Neutrophil (primary cell): ENCODE data around the gene HMGCS2.
"Not testable (repeated sequence)": the region's sequence is repeated elsewhere in the genome, so short reads cannot be mapped to it uniquely, and the experiment has no call there.

ENCODE experiments used
- H3K27ac ChIP-seq: fragments of 200-600 bp; sonication (generic); 2 replicates; pipeline ENCODE4 v1.5.1; 2016; ENCODE audit warnings: mild to moderate bottlenecking, moderate library complexity
- H3K27me3 ChIP-seq: fragments of 200-600 bp; sonication (generic); 2 replicates; pipeline ENCODE4 v1.6.0; 2016; ENCODE audit warnings: mild to moderate bottlenecking
- H3K36me3 ChIP-seq: fragments of 200-600 bp; sonication (generic); 2 replicates; pipeline ENCODE4 v1.5.1; 2017
- H3K4me1 ChIP-seq, 2 experiments: fragments of 200-600 bp in 1 of 2; sonication (generic) in 1 of 2; 1 replicate in 1 of 2; 2 replicates in 1 of 2; pipeline versions ENCODE4 v1.5.1 to v1.6.1; 2013 to 2016; ENCODE audit warnings: low read depth in 1 of 2, low read length in 1 of 2, mild to moderate bottlenecking in 1 of 2, moderate library complexity in 1 of 2; ENCODE audit not compliant: control insufficient read depth in 1 of 2, insufficient read depth in 1 of 2
- H3K4me3 ChIP-seq, 2 experiments: fragments of 200-600 bp in 1 of 2; sonication (generic) in 1 of 2; 1 replicate in 1 of 2; 2 replicates in 1 of 2; pipeline ENCODE4 v1.5.1; 2013 to 2016; ENCODE audit warnings: low read depth in 1 of 2, low read length in 1 of 2, mild to moderate bottlenecking in 1 of 2, moderate library complexity in 1 of 2
- H3K9me3 ChIP-seq: fragments of 200-600 bp; sonication (generic); 2 replicates; pipeline ENCODE4 v1.5.1; 2016
- TF ChIP-seq, protein P1 (sequence below): fragments of 200-600 bp; sonication (generic); IDR thresholded peaks from 2 replicates; pipeline ENCODE4 v1.5.1; 2016; ENCODE audit warnings: antibody characterized with exemption

HMGCS2 gene

DNA sequence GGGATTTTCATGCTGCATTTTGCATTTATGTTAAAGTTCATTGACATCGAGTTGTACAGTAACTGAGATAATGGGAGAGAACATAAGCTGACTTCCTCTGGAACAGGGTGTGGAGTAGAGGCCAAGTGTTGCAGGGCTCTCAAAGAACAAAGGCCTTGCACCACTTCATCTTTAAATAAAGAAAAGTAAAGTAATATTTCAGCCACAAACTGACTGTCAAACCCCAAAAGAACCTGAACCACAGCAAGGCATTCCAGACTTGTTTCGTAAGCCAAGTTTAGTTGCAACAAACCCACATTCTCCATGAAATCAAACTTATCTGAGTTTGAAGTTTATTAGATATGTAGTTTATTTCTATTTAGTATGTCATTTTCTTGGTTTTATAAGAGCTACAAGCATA is 19.1 kb upstream of the HMGCS2 start:
- H3K4me3 ChIP-seq: no peak overlapping the region
- TF ChIP-seq, protein P1, sequence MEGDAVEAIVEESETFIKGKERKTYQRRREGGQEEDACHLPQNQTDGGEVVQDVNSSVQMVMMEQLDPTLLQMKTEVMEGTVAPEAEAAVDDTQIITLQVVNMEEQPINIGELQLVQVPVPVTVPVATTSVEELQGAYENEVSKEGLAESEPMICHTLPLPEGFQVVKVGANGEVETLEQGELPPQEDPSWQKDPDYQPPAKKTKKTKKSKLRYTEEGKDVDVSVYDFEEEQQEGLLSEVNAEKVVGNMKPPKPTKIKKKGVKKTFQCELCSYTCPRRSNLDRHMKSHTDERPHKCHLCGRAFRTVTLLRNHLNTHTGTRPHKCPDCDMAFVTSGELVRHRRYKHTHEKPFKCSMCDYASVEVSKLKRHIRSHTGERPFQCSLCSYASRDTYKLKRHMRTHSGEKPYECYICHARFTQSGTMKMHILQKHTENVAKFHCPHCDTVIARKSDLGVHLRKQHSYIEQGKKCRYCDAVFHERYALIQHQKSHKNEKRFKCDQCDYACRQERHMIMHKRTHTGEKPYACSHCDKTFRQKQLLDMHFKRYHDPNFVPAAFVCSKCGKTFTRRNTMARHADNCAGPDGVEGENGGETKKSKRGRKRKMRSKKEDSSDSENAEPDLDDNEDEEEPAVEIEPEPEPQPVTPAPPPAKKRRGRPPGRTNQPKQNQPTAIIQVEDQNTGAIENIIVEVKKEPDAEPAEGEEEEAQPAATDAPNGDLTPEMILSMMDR: no peak
- no peaks in the 10 kb centered on the region for H3K36me3 ChIP-seq
- H3K27ac ChIP-seq: no peak overlapping the region
- H3K27me3 ChIP-seq: no peaks in the 10 kb centered on the region
- H3K4me1 ChIP-seq: peaks cover 16 to 30% of the 10 kb centered on the region in 2 experiments
- no peaks in the 10 kb centered on the region for H3K9me3 ChIP-seq

DNA sequence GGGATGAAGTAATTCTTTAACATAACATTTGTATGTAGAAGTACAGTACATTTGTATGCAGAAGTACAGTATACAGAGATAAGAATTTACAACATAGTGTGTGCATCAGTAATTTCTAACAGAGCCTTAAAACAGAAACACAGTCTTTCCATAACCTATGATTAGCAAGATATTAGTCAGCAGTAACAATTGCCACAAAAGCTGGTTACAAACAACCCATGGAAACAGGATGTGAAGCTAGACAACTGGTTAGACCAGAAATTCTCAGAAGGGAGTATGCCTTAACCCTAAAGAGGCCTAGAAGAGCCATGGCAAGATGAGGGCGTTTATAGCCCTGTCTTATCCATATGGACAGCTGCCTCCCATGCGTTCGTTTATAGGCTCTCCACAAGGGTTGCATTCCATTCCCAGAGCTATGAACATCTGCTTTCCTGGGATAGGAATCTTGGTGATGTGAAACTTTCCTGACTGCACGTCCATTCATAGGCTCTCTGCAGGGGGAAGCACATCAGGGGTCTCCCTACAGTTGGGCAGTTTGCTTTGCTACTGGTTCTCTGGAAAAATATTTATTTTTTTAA is 17.9 kb upstream of the HMGCS2 start:
- H3K36me3 ChIP-seq, H3K4me3 ChIP-seq, H3K27ac ChIP-seq, H3K9me3 ChIP-seq, H3K27me3 ChIP-seq: not testable (repeated sequence)
- H3K4me1 ChIP-seq: peaks cover 19 to 33% of the 10 kb centered on the region in 2 experiments

DNA sequence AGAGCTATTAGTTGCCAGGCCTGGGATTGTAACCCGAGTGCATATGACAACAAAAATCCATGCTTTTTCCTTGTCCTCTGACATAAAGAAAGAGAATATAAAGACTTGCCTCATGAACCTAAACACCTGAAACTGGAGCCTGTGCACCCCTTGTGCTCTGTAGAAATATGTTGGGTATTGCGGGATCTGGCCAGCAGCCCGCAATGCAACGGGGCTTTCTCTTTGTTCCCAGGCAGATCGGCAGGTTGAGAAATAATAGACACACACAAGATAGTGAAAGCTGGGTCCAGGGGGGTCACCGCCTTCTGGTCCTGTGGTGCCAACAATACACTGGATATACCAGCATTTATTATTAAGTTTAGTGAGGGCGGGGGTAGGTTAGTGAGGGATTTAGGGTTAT is 17.3 kb upstream of the HMGCS2 start:
- peaks cover 19 to 33% of the 10 kb centered on the region in 2 experiments for H3K4me1 ChIP-seq
- H3K36me3 ChIP-seq, H3K27me3 ChIP-seq, H3K9me3 ChIP-seq, H3K27ac ChIP-seq, H3K4me3 ChIP-seq: not testable (repeated sequence)

DNA sequence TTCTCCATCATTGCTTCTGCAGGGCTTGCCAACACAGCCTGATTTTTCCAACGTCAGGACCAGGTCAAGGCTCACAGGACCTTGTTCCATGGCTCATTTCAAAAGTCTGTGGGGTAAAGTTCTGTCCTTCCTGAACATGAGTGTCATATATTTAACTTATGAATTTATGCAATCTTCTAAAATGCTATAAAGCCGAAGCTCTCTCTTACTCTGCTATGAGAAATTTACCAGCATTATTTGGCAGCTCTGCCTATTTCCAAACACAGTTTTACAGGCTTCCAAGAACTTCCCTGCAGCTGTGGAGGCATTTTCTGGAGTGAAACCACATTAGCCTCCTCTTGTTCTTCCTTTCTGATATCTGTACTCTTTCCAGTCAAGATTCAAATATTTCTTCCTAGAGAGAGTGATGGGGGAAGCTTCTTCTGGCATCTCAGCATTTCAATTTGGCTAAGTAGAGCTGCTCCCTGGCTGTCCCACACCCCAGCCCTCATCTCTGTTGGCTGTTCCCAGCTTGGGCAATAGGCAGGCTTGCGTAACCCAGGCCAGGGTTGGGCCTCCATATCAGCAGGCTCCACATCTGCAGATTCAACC is 15.6 kb upstream of the HMGCS2 start:
- Histone ChIP-seq H3K4me3 (no peak overlapping the region), H3K4me1 (peaks cover 19 to 33% of the 10 kb centered on the region in 2 experiments), H3K27me3 (no peaks in the 10 kb centered on the region), H3K9me3 (no peaks in the 10 kb centered on the region), H3K27ac (no peak overlapping the region), H3K36me3 (no peaks in the 10 kb centered on the region)
- TF ChIP-seq, protein P1: no peak

DNA sequence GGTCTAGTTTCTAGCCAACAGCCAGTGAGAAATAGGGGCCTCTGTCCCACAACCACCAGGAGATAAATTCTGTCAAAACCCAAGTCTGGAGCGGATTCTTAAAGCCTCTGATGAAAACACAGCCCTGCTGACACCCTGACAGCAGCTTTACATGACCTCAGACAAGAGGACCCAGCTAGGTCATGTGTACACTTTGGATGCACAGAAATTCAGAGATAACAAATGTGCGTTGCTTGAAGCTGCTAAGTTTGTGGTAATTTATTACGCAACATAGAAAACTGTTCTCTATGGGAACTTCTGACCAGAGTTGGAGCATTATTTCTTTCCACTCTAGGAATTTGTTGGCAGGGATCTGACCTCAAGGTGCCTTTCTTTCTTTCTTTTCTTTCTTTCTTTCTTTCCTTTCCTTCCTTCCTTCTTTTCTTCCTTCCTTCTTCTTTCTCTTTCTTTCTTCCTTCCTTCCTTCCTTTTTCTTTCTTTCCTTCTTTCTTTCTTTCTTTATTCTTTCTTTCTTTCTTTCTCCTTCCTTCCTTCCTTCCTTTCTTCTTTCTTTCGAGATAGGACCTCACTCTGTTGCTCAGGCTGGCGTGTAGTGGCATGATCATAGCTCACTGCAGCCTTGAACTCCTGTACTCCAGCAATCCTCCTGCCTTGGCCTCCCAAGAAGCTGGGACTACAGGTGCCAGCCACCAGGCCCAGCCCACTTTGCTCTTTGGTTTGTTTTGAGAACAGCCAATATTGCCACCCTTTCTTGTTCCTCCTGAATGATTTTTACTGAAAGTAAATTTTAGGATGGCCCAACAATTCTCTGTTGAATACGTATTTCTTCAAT is 14.9 kb upstream of the HMGCS2 start:
- H3K4me3 ChIP-seq: no peak overlapping the region
- H3K36me3 ChIP-seq: no peaks in the 10 kb centered on the region
- TF ChIP-seq, protein P1: no peak
- peaks cover 19 to 33% of the 10 kb centered on the region in 2 experiments for H3K4me1 ChIP-seq
- no peaks in the 10 kb centered on the region for H3K9me3 ChIP-seq
- H3K27ac ChIP-seq: no peak overlapping the region
- H3K27me3 ChIP-seq: no peaks in the 10 kb centered on the region

DNA sequence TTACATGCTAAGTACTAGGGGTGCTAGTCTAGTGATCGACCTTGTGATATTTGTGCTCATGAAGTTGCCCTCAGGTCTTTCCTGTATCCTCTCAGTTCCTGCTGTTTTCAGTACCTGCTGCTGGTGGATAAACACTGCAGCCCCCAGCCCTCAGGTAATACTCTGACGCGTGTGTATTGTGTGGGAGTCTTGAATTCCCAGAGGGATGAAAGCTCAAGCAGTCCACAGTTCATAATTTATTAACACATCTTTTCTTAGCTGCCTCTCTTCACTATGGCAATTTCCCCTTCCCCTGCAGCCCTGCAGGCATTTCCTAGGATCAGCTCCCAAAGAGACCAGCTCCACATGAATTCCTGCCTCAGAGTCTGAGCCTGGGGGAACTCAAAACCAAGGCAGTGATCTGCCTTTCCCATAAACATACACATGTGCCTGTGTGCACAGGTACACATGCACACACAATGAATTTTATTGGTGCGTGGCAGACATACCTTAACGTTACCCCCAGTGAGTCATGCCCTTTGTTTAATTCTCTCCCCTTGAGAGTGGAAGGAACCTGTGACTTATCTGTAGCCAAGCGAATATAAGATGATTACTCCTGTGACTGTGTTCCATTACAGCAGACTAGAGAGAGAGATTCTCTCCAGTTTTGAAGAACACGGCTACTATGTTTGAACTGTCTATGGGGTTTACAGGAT is 14.1 kb upstream of the HMGCS2 start:
- no peak overlapping the region for H3K27ac ChIP-seq
- no peaks in the 10 kb centered on the region for H3K27me3 ChIP-seq
- H3K36me3 ChIP-seq: no peaks in the 10 kb centered on the region
- no peak overlapping the region for H3K4me3 ChIP-seq
- TF ChIP-seq, protein P1: no peak
- peaks cover 19 to 31% of the 10 kb centered on the region in 2 experiments for H3K4me1 ChIP-seq
- no peaks in the 10 kb centered on the region for H3K9me3 ChIP-seq
